ENCODE results near the gene SLK.

SLK gene

GRCh38 chr10:104057717-104058116, 90.8 kb downstream of the SLK start:
- no peak for DNase-seq

DNA sequence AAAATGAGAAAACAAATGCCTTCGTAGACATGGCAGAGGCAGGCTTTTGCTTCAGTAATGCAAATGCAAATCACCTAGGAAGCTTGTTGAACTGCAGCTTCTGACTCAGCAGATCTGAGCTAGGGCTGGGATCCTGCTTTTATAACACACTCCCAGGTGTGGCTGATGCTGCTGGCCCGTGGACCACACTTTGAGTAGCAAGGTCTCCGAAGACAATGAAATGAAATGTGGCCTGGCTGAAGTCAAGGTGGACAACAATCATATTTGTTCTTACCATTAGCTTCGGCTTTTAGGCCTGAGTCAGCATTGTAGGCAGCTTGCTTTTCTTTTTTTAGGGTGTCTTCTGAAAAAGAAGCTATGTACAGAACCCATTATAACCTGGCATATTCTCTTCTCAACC, 92.4 kb downstream of the SLK start:
- DNase-seq = no peak

DNA sequence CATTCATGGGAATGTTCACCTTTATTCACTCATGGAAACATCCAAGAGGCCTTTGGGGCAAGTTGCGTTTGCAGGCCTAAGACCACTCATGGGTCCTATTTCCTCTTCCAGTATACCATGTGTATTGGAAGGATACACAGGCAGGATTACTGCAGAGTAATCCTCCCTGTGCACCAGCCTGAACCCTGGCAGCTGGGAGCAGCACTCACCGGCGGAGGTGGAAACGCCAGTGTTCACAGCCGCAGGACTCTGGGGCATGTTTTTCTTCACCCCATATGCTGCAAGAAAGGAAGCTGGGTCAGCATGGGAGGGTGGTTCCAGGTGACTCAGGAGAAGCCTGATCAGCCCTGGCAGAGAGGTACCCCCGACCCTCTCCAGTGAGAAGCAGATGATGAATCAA, 94.3 kb downstream of the SLK start:
- no peak for DNase-seq

GRCh38 chr10:104065748-104066147, 98.8 kb downstream of the SLK start:
- DNase-seq = no peak

GRCh38 chr10:104066945-104067344, 100.0 kb downstream of the SLK start:
- no peak for DNase-seq

DNA sequence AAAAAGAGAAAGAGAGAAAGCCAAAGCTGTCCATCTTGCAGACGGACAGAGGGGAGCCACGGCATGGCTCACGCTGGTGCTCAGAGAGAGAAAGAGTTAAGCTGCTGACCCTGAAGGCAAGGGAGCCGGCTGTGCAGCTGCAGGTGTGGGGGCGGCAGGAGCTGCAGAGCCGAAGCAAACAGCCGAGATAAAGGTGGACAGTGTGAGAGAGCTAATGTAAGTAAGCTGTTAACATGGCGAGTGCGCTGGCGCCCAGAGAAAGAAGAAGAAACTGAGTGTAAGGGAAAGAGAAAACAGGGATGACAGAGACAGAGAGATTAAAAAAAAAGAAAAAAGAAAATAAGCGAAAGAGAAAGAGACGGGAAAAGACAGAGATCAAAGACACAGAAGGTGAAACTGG, 100.6 kb downstream of the SLK start:
- DNase-seq = no peak

DNA sequence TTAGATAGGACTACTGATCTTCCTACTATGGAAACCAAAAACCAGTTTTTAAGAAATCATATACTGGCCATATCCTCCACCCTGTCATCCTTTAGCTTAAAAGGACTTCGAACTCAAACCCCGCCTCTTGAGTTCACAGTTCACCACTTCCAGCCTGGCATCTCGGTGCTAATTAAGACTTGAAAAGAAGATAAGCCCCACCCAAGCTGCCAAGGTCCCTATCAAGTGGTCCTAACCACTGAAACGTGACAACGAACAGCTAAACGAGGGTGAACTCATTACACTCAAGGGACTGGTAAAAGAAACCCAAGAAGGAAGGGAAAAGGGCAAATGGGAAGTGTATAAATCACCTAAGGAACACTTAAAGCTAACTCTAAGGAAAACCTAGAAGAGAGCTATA, 102.7 kb downstream of the SLK start:
- no peak for DNase-seq

DNA sequence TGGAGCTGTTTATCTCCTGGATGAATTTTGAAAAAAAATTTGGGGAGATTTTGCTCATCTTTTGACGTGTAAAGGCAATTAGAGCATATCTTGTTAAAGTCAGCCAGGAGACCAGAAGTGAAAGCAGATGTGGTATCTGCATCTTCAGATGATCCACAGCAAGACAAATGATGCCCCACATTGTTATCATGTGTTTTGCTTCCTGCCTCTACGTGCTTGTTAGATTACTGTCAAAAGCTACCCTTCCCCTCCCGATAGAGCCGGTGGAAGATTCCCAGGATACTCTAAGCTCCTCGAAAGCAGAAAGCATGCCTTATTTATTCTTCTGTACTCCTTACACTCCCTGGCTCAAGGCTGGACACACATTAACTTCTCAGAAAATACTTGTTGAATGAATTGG, 105.8 kb downstream of the SLK start:
- peak in 1 of 5 experiments; percentile 69 for DNase-seq

GRCh38 chr10:104074505-104074904, 107.6 kb downstream of the SLK start:
- no peak for DNase-seq

DNA sequence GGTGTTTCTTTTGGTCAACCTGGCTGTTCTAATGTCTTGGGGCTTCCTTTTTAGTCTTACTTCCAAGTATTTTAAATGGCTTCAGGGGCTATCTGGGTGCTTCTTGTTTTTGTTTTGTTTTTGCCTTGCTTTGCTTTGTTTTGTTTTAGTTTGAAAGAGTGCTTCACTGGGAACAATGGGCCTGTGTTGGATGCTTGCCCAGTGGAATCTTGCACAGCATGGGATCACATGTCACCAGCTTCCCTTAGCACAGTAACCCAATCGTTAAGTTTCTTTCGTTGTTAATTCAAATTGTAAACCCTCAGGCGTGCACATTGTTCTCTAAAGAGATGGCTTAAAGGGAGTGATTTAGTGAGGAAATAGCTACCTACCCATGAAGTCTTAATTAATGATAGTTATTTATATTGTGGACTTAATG, 109.8 kb downstream of the SLK start:
- DNase-seq = no peak

- no peak for DNase-seq
Observed at GRCh38 chr10:104077247-104077646, 110.3 kb downstream of the SLK start.

DNA sequence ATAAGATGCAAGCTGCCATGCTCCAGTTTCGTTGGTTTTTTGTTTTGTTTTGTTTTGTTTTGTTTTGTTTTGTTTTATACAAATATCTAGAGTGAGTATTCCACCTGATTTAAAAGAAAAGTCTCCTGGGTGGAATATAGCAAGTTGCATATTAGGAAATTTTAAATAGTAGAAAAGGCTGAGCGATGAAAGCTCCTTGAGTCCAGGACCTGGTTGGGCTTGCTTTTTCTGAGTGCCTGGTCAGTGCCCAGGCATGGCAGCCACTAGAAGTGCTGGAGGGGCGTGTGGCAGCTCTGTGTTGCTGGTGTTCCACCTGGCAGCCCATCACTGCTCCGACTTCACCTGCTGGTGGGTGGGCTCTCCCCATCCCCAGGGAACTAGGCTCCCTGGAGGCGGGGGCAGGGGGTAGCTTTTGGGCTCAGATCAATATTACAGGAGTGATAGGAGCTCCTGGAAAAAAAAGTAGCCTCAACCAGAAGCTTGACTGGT, 110.8 kb downstream of the SLK start:
- no peak for DNase-seq

All from T-helper 2 cell (primary cell).